ENCODE data around the gene PLEKHB2. TPM values are rescaled to one million over a fixed set of nuclear protein-coding genes. Genes with fewer than 3 reads are reported as not detected.
"Not testable (repeated sequence)": the region's sequence is repeated elsewhere in the genome, so short reads cannot be mapped to it uniquely, and the experiment has no call there.

PLEKHB2 gene
- polyA plus RNA-seq, 1 of the 3 experiments (the other 2 are of a cell fraction), result 105 TPM

GRCh38 chr2:131067465-131068125, 37.5 kb upstream of the PLEKHB2 start:
- POLR2A ChIA-PET, result no interaction called here
- no peak for DNase-seq
- Histone ChIP-seq H3K9me3 (no peaks in the 10 kb centered on the region), H3K4me3 (ENCODE audit: low read depth in 2 of 2, low read length in 1 of 2) (no peak overlapping the region), H3K9me2 (no peaks in the 10 kb centered on the region), H2AFZ (ENCODE audit: low read depth) (no peak overlapping the region), H3K27ac (ENCODE audit: low read depth in 2 of 2, low read length in 1 of 2) (no peak overlapping the region), H3K4me2 (no peak overlapping the region), H3F3A (replicated peaks; ENCODE audit: insufficient read depth) (peaks cover 4% of the 10 kb centered on the region), H3K36me3 (replicated peaks in 1 of 2; ENCODE audit: control insufficient read depth in 1 of 2, insufficient read depth in 2 of 2, low read length in 1 of 2) (peaks cover 32 to 43% of the 10 kb centered on the region in 2 experiments), H3K4me1 (ENCODE audit: control insufficient read depth in 1 of 2, insufficient read depth in 2 of 2, low read depth in 1 of 2, low read length in 1 of 2) (peaks cover 0 to 13% of the 10 kb centered on the region in 2 experiments; a peak in 1 of 4 replicates), H3K27me3 (ENCODE audit: insufficient read depth) (no peaks in the 10 kb centered on the region), H4K20me1 (ENCODE audit: insufficient read depth) (peaks cover 84% of the 10 kb centered on the region), H3K9ac (no peak overlapping the region), H3K79me2 (ENCODE audit: insufficient read depth) (peaks cover 98% of the 10 kb centered on the region)
- CTCF ChIA-PET, result no interaction called here
- whole genome bisulfite sequencing (ENCODE audit: low lambda C conversion rate), result 90% methylated on average over 2 of the region's 2 CpGs
- TF ChIP-seq NFIC (IDR thresholded peaks at IDR 0.05; ENCODE audit: borderline replicate concordance) (peak; percentile 39; the same call in 1 of the 2 replicates), USF1 (IDR thresholded peaks at IDR 0.05; ENCODE audit: borderline replicate concordance, low read depth) (no peak)

- H2AFZ ChIP-seq (ENCODE audit: low read depth); H3K9me2 ChIP-seq; H3K4me3 ChIP-seq (ENCODE audit: low read depth in 2 of 2, low read length in 1 of 2); H3K4me2 ChIP-seq; DNase-seq; H3K27ac ChIP-seq (ENCODE audit: low read depth in 2 of 2, low read length in 1 of 2); H3F3A ChIP-seq (replicated peaks; ENCODE audit: insufficient read depth); POLR2A ChIA-PET; CTCF ChIA-PET; H3K9ac ChIP-seq; H3K9me3 ChIP-seq; H3K27me3 ChIP-seq (ENCODE audit: insufficient read depth): not testable (repeated sequence)
- H3K79me2 ChIP-seq (ENCODE audit: insufficient read depth), result peaks cover 98% of the 10 kb centered on the region
- WGBS (ENCODE audit: low lambda C conversion rate), result 93% methylated on average over 6 of the region's 6 CpGs
- H4K20me1 ChIP-seq (ENCODE audit: insufficient read depth), result peaks cover 85% of the 10 kb centered on the region
- H3K36me3 ChIP-seq (replicated peaks in 1 of 2; ENCODE audit: control insufficient read depth in 1 of 2, insufficient read depth in 2 of 2, low read length in 1 of 2), result peaks cover 27 to 42% of the 10 kb centered on the region in 2 experiments
- H3K4me1 ChIP-seq (ENCODE audit: control insufficient read depth in 1 of 2, insufficient read depth in 2 of 2, low read depth in 1 of 2, low read length in 1 of 2), result peaks cover 0 to 13% of the 10 kb centered on the region in 2 experiments; a peak in 1 of 4 replicates
Measured at GRCh38 chr2:131068172-131068571, 37.0 kb upstream of the PLEKHB2 start.

GRCh38 chr2:131075578-131075977, 29.6 kb upstream of the PLEKHB2 start:
- H3K4me3 ChIP-seq (ENCODE audit: low read depth in 2 of 2, low read length in 1 of 2); DNase-seq; H3K4me2 ChIP-seq; H3F3A ChIP-seq (replicated peaks; ENCODE audit: insufficient read depth); POLR2A ChIA-PET; H3K9ac ChIP-seq; H3K27ac ChIP-seq (ENCODE audit: low read depth in 2 of 2, low read length in 1 of 2); CTCF ChIA-PET; H3K9me3 ChIP-seq; H3K4me1 ChIP-seq (ENCODE audit: control insufficient read depth in 1 of 2, insufficient read depth in 2 of 2, low read depth in 1 of 2, low read length in 1 of 2); H3K9me2 ChIP-seq; H3K27me3 ChIP-seq (ENCODE audit: insufficient read depth); H2AFZ ChIP-seq (ENCODE audit: low read depth): not testable (repeated sequence)
- peaks cover 90% of the 10 kb centered on the region for H4K20me1 ChIP-seq (ENCODE audit: insufficient read depth)
- WGBS (ENCODE audit: low lambda C conversion rate), result 98% methylated on average over 15 of the region's 15 CpGs
- H3K36me3 ChIP-seq (replicated peaks in 1 of 2; ENCODE audit: control insufficient read depth in 1 of 2, insufficient read depth in 2 of 2, low read length in 1 of 2), result peaks cover 55 to 72% of the 10 kb centered on the region in 2 experiments
- H3K79me2 ChIP-seq (ENCODE audit: insufficient read depth), result peaks cover 97% of the 10 kb centered on the region

DNA sequence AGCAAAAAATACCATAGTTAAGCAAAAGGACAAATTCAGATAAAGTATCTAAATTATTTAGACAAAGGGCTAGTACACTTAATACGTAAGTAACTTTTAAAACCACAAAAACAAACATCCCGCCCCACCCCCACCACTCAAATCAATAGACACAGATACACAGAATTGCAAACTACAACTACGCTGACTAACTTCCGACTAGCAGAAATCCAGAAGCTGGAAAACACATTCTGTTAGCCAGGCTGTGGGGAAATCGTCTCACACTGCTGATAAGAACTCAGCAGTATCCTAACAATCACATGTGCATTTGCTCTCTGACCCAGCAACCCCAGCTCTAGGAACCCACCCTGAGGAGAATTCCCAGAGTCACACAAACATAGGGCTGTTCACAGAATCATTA, 28.4 kb upstream of the PLEKHB2 start:
- H3K79me2 ChIP-seq (ENCODE audit: insufficient read depth), result peaks cover 97% of the 10 kb centered on the region
- no peaks in the 10 kb centered on the region for H3K9me3 ChIP-seq
- no peaks in the 10 kb centered on the region for H3K27me3 ChIP-seq (ENCODE audit: insufficient read depth)
- no peak overlapping the region for H3K27ac ChIP-seq (ENCODE audit: low read depth in 2 of 2, low read length in 1 of 2)
- WGBS (ENCODE audit: low lambda C conversion rate), result 94% methylated on average over 5 of the region's 5 CpGs
- no peak overlapping the region for H3K9ac ChIP-seq
- ChIA-PET CTCF (no interaction called here), POLR2A (no interaction called here)
- H2AFZ ChIP-seq (ENCODE audit: low read depth), result no peak overlapping the region
- peaks cover 53 to 72% of the 10 kb centered on the region in 2 experiments for H3K36me3 ChIP-seq (replicated peaks in 1 of 2; ENCODE audit: control insufficient read depth in 1 of 2, insufficient read depth in 2 of 2, low read length in 1 of 2)
- H3K4me2 ChIP-seq, result no peak overlapping the region
- peaks cover 0 to 5% of the 10 kb centered on the region in 2 experiments; a peak in 1 of 4 replicates for H3K4me1 ChIP-seq (ENCODE audit: control insufficient read depth in 1 of 2, insufficient read depth in 2 of 2, low read depth in 1 of 2, low read length in 1 of 2)
- no peak overlapping the region for H3K4me3 ChIP-seq (ENCODE audit: low read depth in 2 of 2, low read length in 1 of 2)
- H4K20me1 ChIP-seq (ENCODE audit: insufficient read depth), result peaks cover 87% of the 10 kb centered on the region
- H3F3A ChIP-seq (replicated peaks; ENCODE audit: insufficient read depth), result no peaks in the 10 kb centered on the region
- H3K9me2 ChIP-seq, result no peaks in the 10 kb centered on the region
- DNase-seq, result no peak
- TF ChIP-seq ZBTB33 (IDR thresholded peaks at IDR 0.05; ENCODE audit: borderline replicate concordance, low read depth) (no peak), USF1 (IDR thresholded peaks at IDR 0.05; ENCODE audit: borderline replicate concordance, low read depth) (no peak), TEAD4 (IDR thresholded peaks at IDR 0.05; ENCODE audit: borderline replicate concordance, insufficient read depth) (no peak), ELF1 (IDR thresholded peaks at IDR 0.05) (no peak), NFIC (IDR thresholded peaks at IDR 0.05; ENCODE audit: borderline replicate concordance) (no peak)
- TF ChIP-seq, protein P1, sequence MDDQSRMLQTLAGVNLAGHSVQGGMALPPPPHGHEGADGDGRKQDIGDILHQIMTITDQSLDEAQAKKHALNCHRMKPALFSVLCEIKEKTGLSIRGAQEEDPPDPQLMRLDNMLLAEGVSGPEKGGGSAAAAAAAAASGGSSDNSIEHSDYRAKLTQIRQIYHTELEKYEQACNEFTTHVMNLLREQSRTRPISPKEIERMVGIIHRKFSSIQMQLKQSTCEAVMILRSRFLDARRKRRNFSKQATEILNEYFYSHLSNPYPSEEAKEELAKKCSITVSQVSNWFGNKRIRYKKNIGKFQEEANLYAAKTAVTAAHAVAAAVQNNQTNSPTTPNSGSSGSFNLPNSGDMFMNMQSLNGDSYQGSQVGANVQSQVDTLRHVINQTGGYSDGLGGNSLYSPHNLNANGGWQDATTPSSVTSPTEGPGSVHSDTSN (IDR thresholded peaks at IDR 0.05), result no peak
- TF ChIP-seq, protein P2, sequence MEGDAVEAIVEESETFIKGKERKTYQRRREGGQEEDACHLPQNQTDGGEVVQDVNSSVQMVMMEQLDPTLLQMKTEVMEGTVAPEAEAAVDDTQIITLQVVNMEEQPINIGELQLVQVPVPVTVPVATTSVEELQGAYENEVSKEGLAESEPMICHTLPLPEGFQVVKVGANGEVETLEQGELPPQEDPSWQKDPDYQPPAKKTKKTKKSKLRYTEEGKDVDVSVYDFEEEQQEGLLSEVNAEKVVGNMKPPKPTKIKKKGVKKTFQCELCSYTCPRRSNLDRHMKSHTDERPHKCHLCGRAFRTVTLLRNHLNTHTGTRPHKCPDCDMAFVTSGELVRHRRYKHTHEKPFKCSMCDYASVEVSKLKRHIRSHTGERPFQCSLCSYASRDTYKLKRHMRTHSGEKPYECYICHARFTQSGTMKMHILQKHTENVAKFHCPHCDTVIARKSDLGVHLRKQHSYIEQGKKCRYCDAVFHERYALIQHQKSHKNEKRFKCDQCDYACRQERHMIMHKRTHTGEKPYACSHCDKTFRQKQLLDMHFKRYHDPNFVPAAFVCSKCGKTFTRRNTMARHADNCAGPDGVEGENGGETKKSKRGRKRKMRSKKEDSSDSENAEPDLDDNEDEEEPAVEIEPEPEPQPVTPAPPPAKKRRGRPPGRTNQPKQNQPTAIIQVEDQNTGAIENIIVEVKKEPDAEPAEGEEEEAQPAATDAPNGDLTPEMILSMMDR (IDR thresholded peaks at IDR 0.05), result no peak
